Ishikawa (cell line): ENCODE measurements around the gene MEOX2.

Experiments used
- CEBPB ChIP-seq: IDR thresholded peaks from 2 replicates; pipeline ENCODE4 v1.6.1; 2012
- CREB1 ChIP-seq: IDR thresholded peaks from 2 replicates; pipeline ENCODE4 v1.6.1; 2012; ENCODE audit warnings: low read depth
- EGR1 ChIP-seq: IDR thresholded peaks from 2 replicates; pipeline ENCODE4 v1.6.1; 2012
- EP300 ChIP-seq: IDR thresholded peaks from 2 replicates; pipeline ENCODE4 v1.6.1; 2012; ENCODE audit warnings: borderline replicate concordance
- FOXM1 ChIP-seq: IDR thresholded peaks from 2 replicates; pipeline ENCODE4 v1.6.1; 2012; ENCODE audit warnings: low read depth, borderline replicate concordance
- NFIC ChIP-seq: IDR thresholded peaks from 2 replicates; pipeline ENCODE4 v1.6.1; 2012
- RAD21 ChIP-seq: IDR thresholded peaks from 2 replicates; pipeline ENCODE4 v1.6.1; 2012; ENCODE audit warnings: low read depth
- REST ChIP-seq: IDR thresholded peaks from 2 replicates; pipeline ENCODE4 v1.6.1; 2012; ENCODE audit warnings: low read depth, mild to moderate bottlenecking
- TAF1 ChIP-seq: IDR thresholded peaks from 2 replicates; pipeline ENCODE4 v1.6.1; 2012; ENCODE audit warnings: low read depth, mild to moderate bottlenecking
- TCF12 ChIP-seq: IDR thresholded peaks from 2 replicates; pipeline ENCODE4 v1.6.1; 2012; ENCODE audit warnings: low read depth
- TEAD4 ChIP-seq: IDR thresholded peaks from 2 replicates; pipeline ENCODE4 v1.6.1; 2012
- YY1 ChIP-seq: IDR thresholded peaks from 2 replicates; pipeline ENCODE4 v1.6.1; 2012; ENCODE audit warnings: low read depth
- ZBTB7A ChIP-seq: IDR thresholded peaks from 2 replicates; pipeline ENCODE4 v1.6.1; 2012; ENCODE audit warnings: low read depth
- TF ChIP-seq, protein P1 (sequence below): IDR thresholded peaks from 2 replicates; pipeline ENCODE4 v1.6.1; 2012
- TF ChIP-seq, protein P2 (sequence below): IDR thresholded peaks from 2 replicates; pipeline ENCODE4 v1.6.1; 2012

MEOX2 gene

GRCh38 chr7:15678653-15679052 lies 7.8 kb downstream of the MEOX2 start:
- TF ChIP-seq RAD21, result no peak
- TF ChIP-seq, protein P1, sequence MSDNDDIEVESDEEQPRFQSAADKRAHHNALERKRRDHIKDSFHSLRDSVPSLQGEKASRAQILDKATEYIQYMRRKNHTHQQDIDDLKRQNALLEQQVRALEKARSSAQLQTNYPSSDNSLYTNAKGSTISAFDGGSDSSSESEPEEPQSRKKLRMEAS, result no peak
- no peak for TF ChIP-seq ZBTB7A
- TF ChIP-seq CREB1, result no peak
- TF ChIP-seq CEBPB, result no peak

DNA sequence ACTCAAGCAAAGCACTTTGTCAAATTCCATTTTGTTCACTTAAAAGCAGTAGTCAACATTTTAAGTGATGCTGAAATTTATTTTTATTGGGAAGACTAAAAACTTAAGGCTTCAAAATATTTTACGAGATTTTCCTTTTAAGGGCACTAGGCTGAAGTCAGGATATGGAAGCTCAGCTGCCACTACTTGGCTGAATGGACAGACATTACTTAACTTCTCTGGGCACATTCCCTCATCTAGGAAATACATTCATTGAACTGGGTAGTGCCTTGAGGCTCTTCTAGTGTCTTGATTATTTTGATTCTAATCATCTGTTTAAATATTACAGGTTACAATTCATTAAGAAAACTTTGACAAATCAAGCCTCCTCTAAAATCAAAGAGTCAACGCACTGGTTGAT lies 11.1 kb downstream of the MEOX2 start:
- TF ChIP-seq NFIC (no peak), EP300 (no peak), EGR1 (no peak), TCF12 (no peak), TEAD4 (no peak), REST (no peak)

GRCh38 chr7:15674586-15674985 lies 11.9 kb downstream of the MEOX2 start:
- TF ChIP-seq CREB1, result no peak
- TF ChIP-seq REST, result no peak
- no peak for TF ChIP-seq TAF1
- no peak for TF ChIP-seq EGR1
- no peak for TF ChIP-seq CEBPB
- TF ChIP-seq FOXM1, result no peak
- TF ChIP-seq ZBTB7A, result no peak
- TF ChIP-seq RAD21, result no peak
- TF ChIP-seq, protein P2, sequence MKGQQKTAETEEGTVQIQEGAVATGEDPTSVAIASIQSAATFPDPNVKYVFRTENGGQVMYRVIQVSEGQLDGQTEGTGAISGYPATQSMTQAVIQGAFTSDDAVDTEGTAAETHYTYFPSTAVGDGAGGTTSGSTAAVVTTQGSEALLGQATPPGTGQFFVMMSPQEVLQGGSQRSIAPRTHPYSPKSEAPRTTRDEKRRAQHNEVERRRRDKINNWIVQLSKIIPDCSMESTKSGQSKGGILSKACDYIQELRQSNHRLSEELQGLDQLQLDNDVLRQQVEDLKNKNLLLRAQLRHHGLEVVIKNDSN, result no peak
- TF ChIP-seq YY1, result no peak
- TF ChIP-seq NFIC, result no peak

- TF ChIP-seq EGR1, result no peak
- no peak for TF ChIP-seq FOXM1
- TF ChIP-seq YY1, result no peak
- no peak for TF ChIP-seq TAF1
- TF ChIP-seq EP300, result no peak
- TF ChIP-seq, protein P2, result no peak
- TF ChIP-seq RAD21, result no peak
- TF ChIP-seq ZBTB7A, result no peak
- no peak for TF ChIP-seq CREB1
- TF ChIP-seq, protein P1, result no peak
- TF ChIP-seq TCF12, result no peak
- TF ChIP-seq CEBPB, result no peak
- no peak for TF ChIP-seq REST
- no peak for TF ChIP-seq NFIC
Measured at GRCh38 chr7:15669443-15670090, 16.9 kb downstream of the MEOX2 start.

- TF ChIP-seq NFIC (no peak), EGR1 (no peak), REST (no peak), EP300 (no peak), CREB1 (no peak), TCF12 (no peak), CEBPB (no peak), YY1 (no peak), FOXM1 (no peak), ZBTB7A (no peak), RAD21 (no peak), TEAD4 (no peak), TAF1 (no peak)
- TF ChIP-seq, protein P2, result no peak
- TF ChIP-seq, protein P1, result no peak
Measured at GRCh38 chr7:15667991-15668390, 18.5 kb downstream of the MEOX2 start.
